ENCODE results near the gene CHMP4A.

- no peak for TF ChIP-seq CTCF (IDR thresholded peaks at IDR 0.05)
- no peak for TF ChIP-seq EZH2 (IDR thresholded peaks at IDR 0.05; ENCODE audit: borderline replicate concordance, insufficient read depth, low read depth, low read length, poor library complexity, severe bottlenecking)
Measured at GRCh38 chr14:24176599-24176998, 36.7 kb downstream of the CHMP4A start.

Data from B cell (primary cell).